DOHH2 (cell line): ENCODE data around the gene CTNNBL1.

Experiments
- H3F3A ChIP-seq: fragments of 200-600 bp; sonication (generic), shearing (Covaris generic); 2 replicates; pipeline ENCODE4 v1.6.0; 2016; ENCODE audit warnings: antibody characterized with exemption, mild to moderate bottlenecking; ENCODE audit not compliant: control insufficient read depth, insufficient read depth
- H3K27ac ChIP-seq: fragments of 200-600 bp; sonication (generic); 2 replicates; pipeline ENCODE4 v1.5.1; 2014; ENCODE audit warnings: low read depth, mild to moderate bottlenecking, low read length, moderate library complexity
- H3K27me3 ChIP-seq: fragments of 200-600 bp; sonication (generic); 2 replicates; pipeline ENCODE4 v1.6.1; 2014; ENCODE audit warnings: mild to moderate bottlenecking, low read length, mixed read lengths; ENCODE audit not compliant: control insufficient read depth
- H3K36me3 ChIP-seq: fragments of 200-600 bp; sonication (generic); 2 replicates; pipeline ENCODE4 v1.6.1; 2014; ENCODE audit warnings: mild to moderate bottlenecking, low read length, moderate library complexity, mixed read lengths; ENCODE audit not compliant: control insufficient read depth
- H3K4me1 ChIP-seq: fragments of 200-600 bp; sonication (generic); 2 replicates; pipeline ENCODE4 v1.6.1; 2014; ENCODE audit warnings: mild to moderate bottlenecking, low read length, mixed read lengths; ENCODE audit not compliant: control insufficient read depth
- H3K4me2 ChIP-seq: fragments of 200-600 bp; sonication (generic); 2 replicates; pipeline ENCODE4 v1.6.0; 2014; ENCODE audit warnings: mild to moderate bottlenecking, low read length, moderate library complexity
- H3K4me3 ChIP-seq: fragments of 200-600 bp; sonication (generic); 2 replicates; pipeline ENCODE4 v1.5.1; 2014; ENCODE audit warnings: mild to moderate bottlenecking, low read length, mixed read lengths
- H3K79me2 ChIP-seq: fragments of 200-600 bp; sonication (generic); 2 replicates; pipeline ENCODE4 v1.6.1; 2014; ENCODE audit warnings: mild to moderate bottlenecking, low read length, mixed read lengths; ENCODE audit not compliant: control insufficient read depth
- H3K9me2 ChIP-seq: fragments of 200-600 bp; sonication (generic); replicated peaks from 2 replicates; pipeline ENCODE4 v1.6.1; 2014; ENCODE audit warnings: mild to moderate bottlenecking, low read length, mixed read lengths; ENCODE audit not compliant: control insufficient read depth
- H3K9me3 ChIP-seq: fragments of 200-600 bp; sonication (generic); 2 replicates; pipeline ENCODE4 v1.6.1; 2014; ENCODE audit warnings: antibody characterized with exemption, low read length, mixed read lengths; ENCODE audit not compliant: control insufficient read depth, insufficient read depth
- H4K20me1 ChIP-seq: fragments of 200-600 bp; sonication (generic); 2 replicates; pipeline ENCODE4 v1.6.0; 2014; ENCODE audit warnings: low read depth, mild to moderate bottlenecking, antibody characterized with exemption, low read length, moderate library complexity; ENCODE audit not compliant: control insufficient read depth, insufficient read depth
- CTCF ChIP-seq: fragments of 200-600 bp; sonication (generic); IDR thresholded peaks from one replicate; pipeline ENCODE4 v1.5.1; 2014; ENCODE audit warnings: antibody characterized with exemption, mild to moderate bottlenecking, low read depth, low read length; ENCODE audit not compliant: poor library complexity, severe bottlenecking
- EZH2phosphoT487 ChIP-seq: fragments of 200-600 bp; sonication (generic); IDR thresholded peaks from 2 replicates; pipeline ENCODE4 v1.6.1; 2017; ENCODE audit warnings: borderline replicate concordance, mild to moderate bottlenecking, antibody characterized with exemption, low read length, moderate library complexity, mixed read lengths

CTNNBL1 gene

GRCh38 chr20:37885593-37886503 lies 192.0 kb downstream of the CTNNBL1 start:
- H3K27me3 ChIP-seq = peaks cover 4% of the 10 kb centered on the region; the same call in 1 of the 2 replicates
- no peaks in the 10 kb centered on the region for H4K20me1 ChIP-seq
- H3K9me3 ChIP-seq = no peaks in the 10 kb centered on the region
- no peaks in the 10 kb centered on the region for H3K9me2 ChIP-seq
- no peak overlapping the region for H3K27ac ChIP-seq
- no peaks in the 10 kb centered on the region for H3K36me3 ChIP-seq
- no peaks in the 10 kb centered on the region for H3K4me1 ChIP-seq
- no peak overlapping the region for H3K4me2 ChIP-seq
- H3K79me2 ChIP-seq = no peaks in the 10 kb centered on the region
- TF ChIP-seq EZH2phosphoT487 (no peak), CTCF (no peak)
- no peaks in the 10 kb centered on the region for H3F3A ChIP-seq
- no peak overlapping the region for H3K4me3 ChIP-seq

DNA sequence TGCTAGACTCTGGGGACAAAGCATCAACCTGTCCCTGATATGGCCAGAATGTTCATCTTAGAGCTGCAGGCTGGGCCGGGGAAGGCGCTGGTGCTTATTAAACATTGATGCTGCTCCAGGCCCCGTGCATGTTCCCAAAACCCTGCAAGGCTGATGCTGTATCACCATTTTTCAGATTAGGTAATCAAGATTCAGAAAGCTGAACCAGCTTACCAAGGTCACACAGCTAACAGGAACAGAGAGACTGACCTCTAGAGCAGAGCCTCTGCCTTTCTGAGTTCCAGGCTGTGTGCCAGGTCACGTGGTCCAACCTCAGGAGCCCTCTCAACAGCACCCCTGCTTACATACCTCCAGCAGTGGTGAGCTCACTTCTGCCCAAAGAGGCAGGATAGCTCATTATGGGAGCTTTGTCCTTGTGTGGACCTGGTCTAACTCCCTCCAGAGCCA lies 193.0 kb downstream of the CTNNBL1 start:
- TF ChIP-seq CTCF (no peak), EZH2phosphoT487 (no peak)
- H4K20me1 ChIP-seq = no peaks in the 10 kb centered on the region
- H3K9me3 ChIP-seq = no peaks in the 10 kb centered on the region
- H3K36me3 ChIP-seq = no peaks in the 10 kb centered on the region
- no peaks in the 10 kb centered on the region for H3F3A ChIP-seq
- no peak overlapping the region for H3K27ac ChIP-seq
- no peaks in the 10 kb centered on the region for H3K9me2 ChIP-seq
- no peak overlapping the region for H3K4me3 ChIP-seq
- no peak overlapping the region for H3K4me2 ChIP-seq
- H3K4me1 ChIP-seq = no peaks in the 10 kb centered on the region
- no peaks in the 10 kb centered on the region for H3K79me2 ChIP-seq
- peaks cover 4% of the 10 kb centered on the region; the same call in 1 of the 2 replicates for H3K27me3 ChIP-seq

DNA sequence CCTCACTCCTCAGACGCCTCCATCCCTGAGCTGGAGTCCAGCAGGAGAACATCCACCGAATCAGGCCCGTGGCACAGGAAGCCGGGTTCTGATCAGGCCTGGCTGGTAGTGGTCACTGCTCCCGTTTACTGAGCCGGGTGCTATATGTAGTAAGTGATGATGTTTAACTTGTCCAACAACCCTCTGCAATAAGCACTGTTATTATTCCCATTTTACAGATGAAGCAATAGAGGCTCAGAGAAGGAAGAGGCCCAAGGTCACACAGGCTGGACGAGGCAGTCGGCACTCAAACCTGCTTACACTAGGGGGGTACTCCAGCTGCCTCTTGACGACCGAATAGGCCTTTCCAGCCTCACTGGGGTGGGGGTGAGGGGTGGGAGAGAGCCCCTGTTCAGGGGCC lies 194.8 kb downstream of the CTNNBL1 start:
- Histone ChIP-seq H3K4me1 (no peaks in the 10 kb centered on the region), H3K79me2 (no peaks in the 10 kb centered on the region), H3K36me3 (no peaks in the 10 kb centered on the region), H3K9me2 (no peaks in the 10 kb centered on the region), H3K27ac (no peak overlapping the region), H3K9me3 (no peaks in the 10 kb centered on the region), H3F3A (no peaks in the 10 kb centered on the region), H3K27me3 (peaks cover 4% of the 10 kb centered on the region; the same call in 1 of the 2 replicates), H3K4me3 (no peak overlapping the region), H3K4me2 (no peak overlapping the region), H4K20me1 (no peaks in the 10 kb centered on the region)
- TF ChIP-seq CTCF (no peak), EZH2phosphoT487 (no peak)
